Right cardiac atrium (tissue), 5 donors: ENCODE data around the gene MRC2. TPM values are rescaled to one million over a fixed set of nuclear protein-coding genes. Genes with fewer than 3 reads are reported as not detected.
A peak's percentile ranks its signal among the peaks of the same experiment; 100 is the strongest.

Experiments used
- ATAC-seq, 2 donors: fragments of 200-7000 bp; cut with Tn5 transposase; one replicate each; pipeline versions ENCODE4 v1.8.0 to v1.9.1; 2020; ENCODE audit warnings: moderate library complexity in 2 of 2, mild to moderate bottlenecking in 1 of 2
- DNase-seq, 3 donors: peaks; one replicate each; pipeline ENCODE4 v3.0.0-alpha.2; 2020
- H3K27ac ChIP-seq: one replicate; pipeline ENCODE4 v1.5.1; 2013; ENCODE audit warnings: mild to moderate bottlenecking, low read length, control low read depth, moderate library complexity
- H3K27me3 ChIP-seq: one replicate; pipeline ENCODE4 v1.6.1; 2013; ENCODE audit not compliant: control insufficient read depth, insufficient read depth
- H3K4me1 ChIP-seq: one replicate; pipeline ENCODE4 v1.6.1; 2013; ENCODE audit warnings: low read length; ENCODE audit not compliant: control insufficient read depth, insufficient read depth
- H3K4me3 ChIP-seq: one replicate; pipeline ENCODE4 v1.5.1; 2013; ENCODE audit warnings: low read length, control low read depth
- H3K9me3 ChIP-seq: one replicate; pipeline ENCODE4 v1.6.1; 2013; ENCODE audit warnings: low read length; ENCODE audit not compliant: control insufficient read depth
- WGBS: extraction: QIAGEN DNeasy Blood & Tissue Kit; methylation state at CpG from one replicate; pipeline ENCODE4 v1.1.7; 2013; 5-methylcytosine and 5-hydroxymethylcytosine counted together
- intact Hi-C, 4 donors: fragments of 100-400 bp; cut with DNase I; formaldehyde crosslinking; loops; one replicate each; pipeline versions ENCODE4 v1.11.0 to v1.14.0; 2022 to 2023
- polyA plus RNA-seq: library from polyadenylated mRNA; stranded (reverse); fragments of 200-250 nt; gene quantifications from one replicate; pipeline ENCODE4 v1.2.3, GENCODE V29; 2013
- total RNA-seq, 4 donors: library from RNA; stranded (reverse); fragmentation: NEBNext Ultra II Directional; extraction: Animal tissue kit (Norgen Biotek cat#: 25700); gene quantifications; one replicate each; pipeline ENCODE4 v1.2.1, GENCODE V29; 2021
- donor health status: healthy with polysubstance abuse.
- donor health status: DM: no; HTN: yes; CAD: no.
- donor health status: DM: no; HTN: no; CAD: no.
- donor health status: DM: no; HTN: yes; CAD: no; lungs with severe emphysema.
- donor health status: DM: yes; HTN: yes; CAD: no.

Gene MRC2
- total and polyA plus RNA-seq, 5 donors, result 33.7 to 91.9 (median 50.7) TPM

DNA sequence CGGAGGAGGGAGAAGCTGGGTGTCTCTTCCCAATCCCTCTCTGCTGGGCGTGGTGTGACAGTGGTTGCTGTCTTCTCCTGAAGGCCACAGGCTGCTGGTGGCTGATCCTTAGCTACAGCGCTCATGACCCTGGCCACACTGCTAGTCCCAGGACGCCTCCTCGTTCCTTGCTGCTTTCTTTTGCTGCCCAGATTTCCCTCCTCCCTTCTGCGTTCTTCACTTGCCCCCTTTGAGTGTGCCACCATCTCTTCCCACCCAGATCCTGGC lies 90.1 kb downstream of the MRC2 start:
- DNase-seq (no peak), ATAC-seq (no peak)
- intact Hi-C loops, result no loop called here
- H3K27me3 ChIP-seq, result no peaks in the 10 kb centered on the region
- H3K27ac ChIP-seq, result no peak overlapping the region
- no peaks in the 10 kb centered on the region for H3K9me3 ChIP-seq
- WGBS, result 96% methylated on average over 6 of the region's 6 CpGs
- H3K4me1 ChIP-seq, result no peaks in the 10 kb centered on the region
- H3K4me3 ChIP-seq, result no peak overlapping the region

DNA sequence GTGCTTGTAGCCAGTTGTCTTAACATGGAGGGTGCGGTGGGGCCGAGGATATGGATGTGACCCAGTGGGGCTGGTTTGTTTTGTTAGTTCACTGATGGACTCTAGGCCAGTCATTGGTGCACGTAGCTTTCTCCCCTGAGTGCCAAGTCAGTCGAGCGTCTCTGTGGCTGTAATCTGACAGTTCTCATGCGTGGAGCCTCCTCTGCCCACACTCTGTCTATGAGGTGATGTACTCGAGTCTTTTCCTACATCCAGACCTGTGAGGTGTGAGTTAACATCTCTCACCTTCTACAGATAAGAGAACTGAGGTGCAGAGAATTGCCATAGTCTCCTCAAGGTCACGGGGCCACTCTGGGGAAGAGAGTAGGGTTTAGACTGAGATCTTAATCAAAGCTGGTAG lies 90.4 kb downstream of the MRC2 start:
- H3K4me1 ChIP-seq, result no peaks in the 10 kb centered on the region
- DNase-seq (no peak), ATAC-seq (no peak)
- intact Hi-C loops, result no loop called here
- no peak overlapping the region for H3K27ac ChIP-seq
- H3K4me3 ChIP-seq, result no peak overlapping the region
- H3K27me3 ChIP-seq, result no peaks in the 10 kb centered on the region
- no peaks in the 10 kb centered on the region for H3K9me3 ChIP-seq
- WGBS, result 85% methylated on average over 8 of the region's 8 CpGs

DNA sequence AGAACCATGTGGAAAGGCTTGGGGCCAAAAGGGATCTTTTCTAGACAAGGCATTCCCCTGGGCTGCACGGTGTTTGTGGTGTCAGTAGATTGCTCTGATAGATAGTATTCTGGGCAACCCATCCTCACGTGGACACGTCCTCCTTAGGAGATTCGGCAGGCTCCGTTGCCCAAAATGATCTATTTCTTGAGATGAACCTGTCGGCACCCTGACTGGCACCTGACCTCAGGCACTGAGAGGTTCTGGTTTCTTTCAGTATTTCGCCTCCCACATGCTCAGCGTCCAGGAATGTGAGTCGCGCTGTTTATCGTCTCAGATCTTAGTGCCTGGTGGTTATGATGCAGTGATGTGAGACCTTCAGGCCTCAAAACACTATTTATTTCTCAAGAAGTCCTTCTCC lies 91.0 kb downstream of the MRC2 start:
- no peaks in the 10 kb centered on the region for H3K27me3 ChIP-seq
- ATAC-seq (no peak), DNase-seq (no peak)
- no peaks in the 10 kb centered on the region for H3K4me1 ChIP-seq
- intact Hi-C loops, result no loop called here
- 56% methylated on average over 11 of the region's 11 CpGs for WGBS
- H3K27ac ChIP-seq, result no peak overlapping the region
- no peaks in the 10 kb centered on the region for H3K9me3 ChIP-seq
- no peak overlapping the region for H3K4me3 ChIP-seq

DNA sequence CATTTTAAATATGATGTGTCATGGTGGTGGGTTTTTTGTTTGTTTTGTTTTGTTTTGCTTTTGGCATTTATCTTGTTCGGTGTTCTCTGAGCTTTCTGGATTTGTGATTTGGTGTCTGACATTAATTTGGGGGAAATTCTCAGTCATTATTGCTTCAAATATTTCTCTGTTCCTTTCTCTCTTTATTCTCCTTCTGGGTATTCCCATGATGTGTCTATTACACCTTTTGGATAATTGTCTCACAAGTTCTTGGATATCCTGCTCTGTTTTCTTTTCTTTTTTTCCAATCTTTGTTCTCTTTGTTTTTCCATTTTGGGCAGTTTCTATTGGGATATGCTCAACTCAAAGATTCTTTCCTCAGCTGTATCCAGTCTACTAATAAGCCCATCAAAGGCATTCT lies 92.1 kb downstream of the MRC2 start:
- no peak for ATAC-seq
- DNase-seq, result no peak
- WGBS, result 98% methylated on average over 1 of the region's 1 CpG
- intact Hi-C loops, result no loop called here
- Histone ChIP-seq H3K27me3 (no peaks in the 10 kb centered on the region), H3K4me3 (no peak overlapping the region), H3K27ac (no peak overlapping the region), H3K9me3 (no peaks in the 10 kb centered on the region), H3K4me1 (no peaks in the 10 kb centered on the region)

DNA sequence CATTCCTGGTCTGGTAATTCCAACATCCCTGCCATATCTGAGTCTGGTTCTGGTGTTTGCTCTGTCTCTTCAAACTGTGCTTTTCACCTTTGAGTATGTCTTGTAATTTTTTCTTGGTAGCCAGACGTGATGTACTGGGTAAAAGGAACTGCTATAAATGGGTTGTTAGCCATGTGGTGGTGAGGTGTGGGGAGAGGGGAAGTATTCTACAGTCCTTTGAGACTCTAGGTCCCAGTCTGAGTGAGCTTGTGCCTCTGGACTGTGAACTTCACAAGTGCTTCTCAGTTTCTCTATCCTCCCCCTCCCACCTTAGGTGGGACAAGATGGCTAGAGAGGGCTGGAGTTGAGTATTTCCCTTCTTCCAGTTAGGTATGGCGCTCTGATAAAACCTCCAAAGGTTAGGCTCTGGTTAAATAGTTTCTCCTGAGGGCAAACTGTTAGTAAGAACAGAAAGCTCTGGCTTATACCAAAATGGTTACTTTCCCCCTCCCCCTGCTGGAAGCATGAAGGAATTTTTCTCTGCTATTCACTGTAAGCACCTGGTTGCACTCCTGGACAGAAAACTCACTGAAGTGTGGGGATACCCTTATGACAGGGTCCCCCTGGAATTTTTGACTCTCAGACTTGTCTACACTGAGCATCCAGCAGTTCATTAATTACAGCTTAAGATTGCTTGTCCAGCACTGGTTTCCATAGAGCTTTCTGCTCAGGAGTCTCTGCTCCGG lies 92.8 kb downstream of the MRC2 start:
- H3K4me3 ChIP-seq, result no peak overlapping the region
- ATAC-seq (no peak), DNase-seq (no peak)
- intact Hi-C loops, result no loop called here
- no peaks in the 10 kb centered on the region for H3K9me3 ChIP-seq
- 90% methylated on average over 3 of the region's 3 CpGs for WGBS
- no peaks in the 10 kb centered on the region for H3K27me3 ChIP-seq
- no peak overlapping the region for H3K27ac ChIP-seq
- H3K4me1 ChIP-seq, result peaks cover 2% of the 10 kb centered on the region

DNA sequence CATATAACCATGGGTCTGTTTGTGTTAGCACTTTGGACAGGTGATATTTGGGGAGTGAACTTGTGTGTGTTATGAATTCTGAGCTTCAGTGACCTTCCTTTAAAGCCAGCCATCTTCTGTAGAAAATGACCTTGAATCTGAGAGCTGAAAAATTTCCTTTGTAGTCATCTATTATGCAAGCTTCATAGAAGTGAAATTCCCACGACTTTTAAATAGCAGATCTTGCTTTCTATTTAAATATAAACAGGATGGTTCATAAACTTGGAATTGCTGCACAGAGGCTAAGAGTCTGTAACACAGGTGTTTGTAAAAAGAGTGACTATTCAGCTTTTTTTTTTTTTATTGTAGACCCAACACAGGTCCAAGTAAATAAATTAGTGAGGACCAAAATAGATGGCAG lies 95.2 kb downstream of the MRC2 start:
- DNase-seq (no peak), ATAC-seq (no peak)
- H3K27me3 ChIP-seq, result no peaks in the 10 kb centered on the region
- H3K4me1 ChIP-seq, result peaks cover 2% of the 10 kb centered on the region
- H3K9me3 ChIP-seq, result no peaks in the 10 kb centered on the region
- intact Hi-C loops, result no loop called here
- 49% methylated on average over 1 of the region's 1 CpG for WGBS
- H3K4me3 ChIP-seq, result no peak overlapping the region
- no peak overlapping the region for H3K27ac ChIP-seq

DNA sequence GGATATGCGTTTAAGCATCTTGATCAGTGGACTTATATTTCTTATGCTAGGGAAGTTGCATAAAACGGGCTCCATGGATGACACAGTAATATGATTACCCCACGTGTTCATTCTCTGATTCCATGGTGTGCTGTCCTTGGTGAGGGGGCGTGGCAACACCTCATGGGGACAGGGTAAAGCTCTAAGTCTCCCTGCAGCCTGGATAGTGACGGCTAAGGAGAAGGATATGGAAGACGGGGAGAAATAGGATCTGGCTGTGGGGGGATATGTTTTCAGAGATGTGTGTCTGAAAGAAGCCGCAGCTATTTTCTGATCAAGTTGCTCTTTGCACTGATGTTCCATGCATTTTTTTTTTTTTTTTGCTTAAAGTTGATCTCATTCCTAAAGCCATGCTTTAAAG lies 96.4 kb downstream of the MRC2 start:
- H3K4me1 ChIP-seq, result peaks cover 2% of the 10 kb centered on the region
- H3K27ac ChIP-seq, result no peak overlapping the region
- no peaks in the 10 kb centered on the region for H3K9me3 ChIP-seq
- 71% methylated on average over 7 of the region's 7 CpGs for WGBS
- intact Hi-C loops, result no loop called here
- no peak for DNase-seq
- H3K27me3 ChIP-seq, result no peaks in the 10 kb centered on the region
- H3K4me3 ChIP-seq, result no peak overlapping the region
- ATAC-seq, result no peak

DNA sequence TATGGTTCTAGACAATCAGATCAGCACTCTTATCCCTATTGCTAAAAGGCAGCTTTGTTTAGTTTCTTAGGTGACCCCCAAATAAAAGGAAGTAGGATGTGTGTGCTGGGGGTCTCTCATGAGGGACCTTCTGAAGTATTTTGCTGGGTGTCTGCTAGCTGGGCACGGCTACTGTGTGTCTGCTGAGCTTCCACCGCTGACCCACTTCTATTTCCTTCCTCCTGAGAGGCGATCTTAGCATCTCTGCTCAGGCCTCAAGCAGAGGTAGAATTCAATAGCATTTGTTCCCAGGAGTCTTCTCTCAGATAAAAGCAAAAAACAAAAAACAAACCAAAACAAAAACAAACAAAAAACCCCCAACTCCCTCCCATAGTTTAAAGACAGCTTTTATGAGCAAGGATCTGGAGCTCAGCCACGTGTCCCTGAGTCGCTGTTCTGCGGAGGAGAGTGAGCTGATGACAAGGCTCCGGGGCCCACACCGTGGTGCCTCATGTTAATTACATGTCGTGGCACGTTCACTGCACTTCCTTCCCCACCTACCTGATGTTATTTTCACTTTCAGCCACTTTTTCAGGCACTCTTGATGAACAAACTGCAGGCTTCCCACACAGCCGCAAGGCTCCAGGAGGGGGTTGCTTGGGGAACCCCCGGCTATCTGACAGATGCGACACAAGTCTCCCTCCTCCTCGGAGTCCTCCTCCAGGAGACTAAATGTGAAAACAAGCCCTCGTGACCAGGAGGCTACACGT lies 97.1 kb downstream of the MRC2 start:
- peaks cover 2% of the 10 kb centered on the region for H3K4me1 ChIP-seq
- intact Hi-C loops, result no loop called here
- DNase-seq (no peak), ATAC-seq (no peak)
- H3K4me3 ChIP-seq, result no peak overlapping the region
- no peak overlapping the region for H3K27ac ChIP-seq
- no peaks in the 10 kb centered on the region for H3K27me3 ChIP-seq
- WGBS, result 43% methylated on average over 16 of the region's 16 CpGs
- H3K9me3 ChIP-seq, result no peaks in the 10 kb centered on the region

DNA sequence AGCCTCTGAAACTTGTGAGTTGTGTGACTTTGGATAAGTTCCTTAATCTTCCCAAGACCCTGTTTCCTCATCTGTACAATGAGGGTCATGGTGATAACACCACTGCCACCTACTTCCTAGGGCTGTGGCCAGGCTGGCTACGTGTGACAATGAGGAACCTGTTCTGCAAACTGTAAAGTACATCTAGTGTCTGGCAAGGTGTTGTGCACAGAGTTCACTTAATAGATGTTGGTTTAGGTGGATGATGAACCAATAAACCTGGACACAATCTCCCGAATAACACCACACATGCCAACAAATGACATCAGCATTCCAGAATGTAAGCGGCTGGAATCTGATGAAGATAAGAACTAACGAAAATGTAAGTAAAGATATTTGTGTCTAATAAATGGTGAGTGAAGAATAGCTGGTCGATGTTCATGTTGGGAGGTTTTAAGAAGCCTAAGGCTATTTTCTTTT lies 98.3 kb downstream of the MRC2 start:
- DNase-seq (no peak), ATAC-seq (no peak)
- Histone ChIP-seq H3K27me3 (no peaks in the 10 kb centered on the region), H3K27ac (no peak overlapping the region), H3K4me1 (peaks cover 2% of the 10 kb centered on the region), H3K9me3 (no peaks in the 10 kb centered on the region), H3K4me3 (no peak overlapping the region)
- intact Hi-C loops, result no loop called here
- 40% methylated on average over 5 of the region's 5 CpGs for WGBS

DNA sequence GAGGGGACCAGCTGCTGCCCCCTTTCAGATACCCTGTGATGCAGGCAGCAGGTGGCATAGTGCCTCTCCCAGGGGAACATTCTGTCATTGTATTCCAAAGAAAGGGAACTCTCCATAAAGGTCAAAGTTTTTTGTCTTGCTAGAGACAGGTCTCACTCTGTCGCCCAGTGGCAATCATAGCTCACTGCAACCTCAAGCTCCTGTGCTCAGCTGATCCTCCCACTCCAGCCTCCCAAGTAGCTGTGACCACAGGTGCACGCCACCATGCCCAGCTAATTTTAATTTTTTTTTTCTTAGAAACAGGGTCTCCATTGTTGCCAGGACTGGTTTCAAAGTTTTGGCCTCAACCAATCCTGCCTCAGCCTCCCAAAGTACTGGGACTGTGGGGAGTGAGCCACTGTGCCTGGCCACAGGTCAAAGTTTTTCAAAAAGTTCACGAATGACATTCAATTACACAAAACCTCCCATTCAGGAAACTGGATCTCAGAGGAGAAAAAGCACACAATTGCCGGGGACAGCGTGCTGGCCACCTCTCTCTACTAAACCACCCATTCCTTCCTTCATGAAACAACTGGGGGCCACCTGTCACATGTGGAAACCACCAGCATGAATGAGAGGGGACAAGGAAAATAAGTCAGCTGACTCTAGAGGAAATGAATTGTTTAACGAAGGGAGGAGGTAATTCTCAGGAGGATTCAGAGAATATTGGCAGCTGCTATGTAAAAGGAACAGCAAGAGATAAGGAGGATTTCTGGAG lies 100.6 kb downstream of the MRC2 start:
- no peak for DNase-seq
- Histone ChIP-seq H3K4me1 (peaks cover 2% of the 10 kb centered on the region), H3K4me3 (no peak overlapping the region), H3K27me3 (no peaks in the 10 kb centered on the region), H3K9me3 (no peaks in the 10 kb centered on the region), H3K27ac (no peak overlapping the region)
- 60% methylated on average over 6 of the region's 6 CpGs for WGBS
- intact Hi-C loops, result no loop called here
- ATAC-seq, result peak in 1 of 2 donors; percentile 57

DNA sequence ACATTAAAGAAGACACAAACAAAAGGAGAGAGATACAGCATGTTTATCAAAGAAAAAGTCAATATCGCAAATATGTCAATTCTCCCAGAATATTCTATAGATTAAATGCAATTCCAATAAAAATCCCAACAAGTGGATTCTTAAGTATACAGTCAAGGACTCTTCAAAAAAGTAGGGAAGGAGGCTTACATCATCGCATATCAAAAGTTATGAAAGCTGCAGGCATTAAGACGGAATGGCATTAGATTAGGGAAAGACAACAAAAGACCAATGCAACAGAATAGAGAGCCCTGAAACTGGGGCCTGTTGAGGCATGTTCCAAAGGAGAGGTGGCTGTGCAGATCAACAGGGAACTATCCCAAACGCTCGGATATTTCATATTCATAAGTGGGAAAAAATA lies 104.7 kb downstream of the MRC2 start:
- no peaks in the 10 kb centered on the region for H3K27me3 ChIP-seq
- no peak for DNase-seq
- H3K4me3 ChIP-seq, result no peak overlapping the region
- intact Hi-C loops, result no loop called here
- H3K4me1 ChIP-seq, result no peaks in the 10 kb centered on the region
- H3K9me3 ChIP-seq, result no peaks in the 10 kb centered on the region
- 90% methylated on average over 5 of the region's 5 CpGs for WGBS
- no peak for ATAC-seq
- no peak overlapping the region for H3K27ac ChIP-seq
